ENCODE results near the gene REV3L.

DNA sequence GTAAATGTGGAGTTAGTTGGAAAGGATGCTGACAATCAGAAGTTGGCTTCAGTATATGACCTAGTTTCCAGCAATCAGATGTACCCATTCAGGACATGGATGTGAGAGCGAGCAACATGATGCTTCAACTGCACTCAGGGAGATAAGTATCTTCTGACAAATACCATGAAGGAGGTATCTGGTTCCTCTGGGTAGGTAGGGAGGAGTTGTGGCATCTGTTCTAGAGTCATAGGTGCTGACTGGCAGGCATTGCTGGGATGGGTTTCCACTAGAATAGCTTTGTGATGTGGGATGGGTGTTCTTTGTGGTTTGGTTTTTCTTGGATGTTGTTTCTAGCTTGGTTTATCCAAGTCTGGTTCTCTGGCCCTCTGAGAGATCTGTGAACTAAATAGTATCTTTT, 3.9 kb upstream of the REV3L start:
- TF ChIP-seq, protein P1, sequence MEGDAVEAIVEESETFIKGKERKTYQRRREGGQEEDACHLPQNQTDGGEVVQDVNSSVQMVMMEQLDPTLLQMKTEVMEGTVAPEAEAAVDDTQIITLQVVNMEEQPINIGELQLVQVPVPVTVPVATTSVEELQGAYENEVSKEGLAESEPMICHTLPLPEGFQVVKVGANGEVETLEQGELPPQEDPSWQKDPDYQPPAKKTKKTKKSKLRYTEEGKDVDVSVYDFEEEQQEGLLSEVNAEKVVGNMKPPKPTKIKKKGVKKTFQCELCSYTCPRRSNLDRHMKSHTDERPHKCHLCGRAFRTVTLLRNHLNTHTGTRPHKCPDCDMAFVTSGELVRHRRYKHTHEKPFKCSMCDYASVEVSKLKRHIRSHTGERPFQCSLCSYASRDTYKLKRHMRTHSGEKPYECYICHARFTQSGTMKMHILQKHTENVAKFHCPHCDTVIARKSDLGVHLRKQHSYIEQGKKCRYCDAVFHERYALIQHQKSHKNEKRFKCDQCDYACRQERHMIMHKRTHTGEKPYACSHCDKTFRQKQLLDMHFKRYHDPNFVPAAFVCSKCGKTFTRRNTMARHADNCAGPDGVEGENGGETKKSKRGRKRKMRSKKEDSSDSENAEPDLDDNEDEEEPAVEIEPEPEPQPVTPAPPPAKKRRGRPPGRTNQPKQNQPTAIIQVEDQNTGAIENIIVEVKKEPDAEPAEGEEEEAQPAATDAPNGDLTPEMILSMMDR (IDR thresholded peaks at IDR 0.05; ENCODE audit: low read depth, low read length), result no peak
- no peak for TF ChIP-seq EZH2phosphoT487 (IDR thresholded peaks at IDR 0.05; ENCODE audit: low read depth)

Data from OCI-LY3 (cell line).